ENCODE data around the gene SCARB1.
A peak's percentile ranks its signal among the peaks of the same experiment; 100 is the strongest.

The SCARB1 gene

GRCh38 chr12:124869059-124869665, 5.5 kb upstream of the SCARB1 start:
- Histone ChIP-seq H3K27ac (replicated peaks) (peak overlapping the region; percentile 86), H3K4me3 (replicated peaks; ENCODE audit: insufficient read depth, low read length) (peak overlapping the region; percentile 36)
- TF ChIP-seq, protein P1, sequence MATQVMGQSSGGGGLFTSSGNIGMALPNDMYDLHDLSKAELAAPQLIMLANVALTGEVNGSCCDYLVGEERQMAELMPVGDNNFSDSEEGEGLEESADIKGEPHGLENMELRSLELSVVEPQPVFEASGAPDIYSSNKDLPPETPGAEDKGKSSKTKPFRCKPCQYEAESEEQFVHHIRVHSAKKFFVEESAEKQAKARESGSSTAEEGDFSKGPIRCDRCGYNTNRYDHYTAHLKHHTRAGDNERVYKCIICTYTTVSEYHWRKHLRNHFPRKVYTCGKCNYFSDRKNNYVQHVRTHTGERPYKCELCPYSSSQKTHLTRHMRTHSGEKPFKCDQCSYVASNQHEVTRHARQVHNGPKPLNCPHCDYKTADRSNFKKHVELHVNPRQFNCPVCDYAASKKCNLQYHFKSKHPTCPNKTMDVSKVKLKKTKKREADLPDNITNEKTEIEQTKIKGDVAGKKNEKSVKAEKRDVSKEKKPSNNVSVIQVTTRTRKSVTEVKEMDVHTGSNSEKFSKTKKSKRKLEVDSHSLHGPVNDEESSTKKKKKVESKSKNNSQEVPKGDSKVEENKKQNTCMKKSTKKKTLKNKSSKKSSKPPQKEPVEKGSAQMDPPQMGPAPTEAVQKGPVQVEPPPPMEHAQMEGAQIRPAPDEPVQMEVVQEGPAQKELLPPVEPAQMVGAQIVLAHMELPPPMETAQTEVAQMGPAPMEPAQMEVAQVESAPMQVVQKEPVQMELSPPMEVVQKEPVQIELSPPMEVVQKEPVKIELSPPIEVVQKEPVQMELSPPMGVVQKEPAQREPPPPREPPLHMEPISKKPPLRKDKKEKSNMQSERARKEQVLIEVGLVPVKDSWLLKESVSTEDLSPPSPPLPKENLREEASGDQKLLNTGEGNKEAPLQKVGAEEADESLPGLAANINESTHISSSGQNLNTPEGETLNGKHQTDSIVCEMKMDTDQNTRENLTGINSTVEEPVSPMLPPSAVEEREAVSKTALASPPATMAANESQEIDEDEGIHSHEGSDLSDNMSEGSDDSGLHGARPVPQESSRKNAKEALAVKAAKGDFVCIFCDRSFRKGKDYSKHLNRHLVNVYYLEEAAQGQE (IDR thresholded peaks at IDR 0.05; ENCODE audit: insufficient replicate concordance, low read depth), result peak; percentile 66
- TF ChIP-seq GABPA (IDR thresholded peaks at IDR 0.05; ENCODE audit: low read depth), result no peak
- TF ChIP-seq, protein P2, sequence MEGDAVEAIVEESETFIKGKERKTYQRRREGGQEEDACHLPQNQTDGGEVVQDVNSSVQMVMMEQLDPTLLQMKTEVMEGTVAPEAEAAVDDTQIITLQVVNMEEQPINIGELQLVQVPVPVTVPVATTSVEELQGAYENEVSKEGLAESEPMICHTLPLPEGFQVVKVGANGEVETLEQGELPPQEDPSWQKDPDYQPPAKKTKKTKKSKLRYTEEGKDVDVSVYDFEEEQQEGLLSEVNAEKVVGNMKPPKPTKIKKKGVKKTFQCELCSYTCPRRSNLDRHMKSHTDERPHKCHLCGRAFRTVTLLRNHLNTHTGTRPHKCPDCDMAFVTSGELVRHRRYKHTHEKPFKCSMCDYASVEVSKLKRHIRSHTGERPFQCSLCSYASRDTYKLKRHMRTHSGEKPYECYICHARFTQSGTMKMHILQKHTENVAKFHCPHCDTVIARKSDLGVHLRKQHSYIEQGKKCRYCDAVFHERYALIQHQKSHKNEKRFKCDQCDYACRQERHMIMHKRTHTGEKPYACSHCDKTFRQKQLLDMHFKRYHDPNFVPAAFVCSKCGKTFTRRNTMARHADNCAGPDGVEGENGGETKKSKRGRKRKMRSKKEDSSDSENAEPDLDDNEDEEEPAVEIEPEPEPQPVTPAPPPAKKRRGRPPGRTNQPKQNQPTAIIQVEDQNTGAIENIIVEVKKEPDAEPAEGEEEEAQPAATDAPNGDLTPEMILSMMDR (IDR thresholded peaks at IDR 0.05; ENCODE audit: insufficient read depth, low read length), result no peak
- TF ChIP-seq POLR2AphosphoS5 (IDR thresholded peaks at IDR 0.05; ENCODE audit: low read depth), result peak; percentile 91
- TF ChIP-seq SPI1 (IDR thresholded peaks at IDR 0.05; ENCODE audit: borderline replicate concordance, low read depth), result peak; percentile 69; the same call in 1 of the 2 replicates

GRCh38 chr12:124868252-124869058, 4.8 kb upstream of the SCARB1 start:
- TF ChIP-seq SPI1 (IDR thresholded peaks at IDR 0.05; ENCODE audit: borderline replicate concordance, low read depth) (no peak), POLR2AphosphoS5 (IDR thresholded peaks at IDR 0.05; ENCODE audit: low read depth) (no peak), GABPA (IDR thresholded peaks at IDR 0.05; ENCODE audit: low read depth) (no peak)
- TF ChIP-seq, protein P2 (IDR thresholded peaks at IDR 0.05; ENCODE audit: insufficient read depth, low read length), result no peak
- TF ChIP-seq, protein P1 (IDR thresholded peaks at IDR 0.05; ENCODE audit: insufficient replicate concordance, low read depth), result no peak
- Histone ChIP-seq H3K27me3 (ENCODE audit: insufficient read depth, poor library complexity, severe bottlenecking) (no peaks in the 10 kb centered on the region), H3K4me3 (replicated peaks; ENCODE audit: insufficient read depth, low read length) (peak overlapping the region; percentile 36), H3K27ac (replicated peaks) (peak overlapping the region; percentile 86)
- no peak for DNase-seq (ENCODE audit: low read depth in 1 of 2, low spot score in 1 of 2)

More at GRCh38 chr12:124869059-124869665, 5.5 kb upstream of the SCARB1 start:
- DNase-seq (ENCODE audit: low read depth in 1 of 2, low spot score in 1 of 2), result peak; percentile 76 to 91
- H3K27me3 ChIP-seq (ENCODE audit: insufficient read depth, poor library complexity, severe bottlenecking), result no peaks in the 10 kb centered on the region

- Histone ChIP-seq H3K4me3 (replicated peaks; ENCODE audit: insufficient read depth, low read length) (no peak overlapping the region), H3K27me3 (ENCODE audit: insufficient read depth, poor library complexity, severe bottlenecking) (no peaks in the 10 kb centered on the region), H3K27ac (replicated peaks) (no peak overlapping the region)
- no peak for TF ChIP-seq SPI1 (IDR thresholded peaks at IDR 0.05; ENCODE audit: borderline replicate concordance, low read depth)
- TF ChIP-seq POLR2AphosphoS5 (IDR thresholded peaks at IDR 0.05; ENCODE audit: low read depth), result no peak
- TF ChIP-seq GABPA (IDR thresholded peaks at IDR 0.05; ENCODE audit: low read depth), result no peak
- TF ChIP-seq, protein P2 (IDR thresholded peaks at IDR 0.05; ENCODE audit: insufficient read depth, low read length), result no peak
- TF ChIP-seq, protein P1 (IDR thresholded peaks at IDR 0.05; ENCODE audit: insufficient replicate concordance, low read depth), result no peak
- no peak for DNase-seq (ENCODE audit: low read depth in 1 of 2, low spot score in 1 of 2)
Observed at GRCh38 chr12:124867401-124867930, 3.8 kb upstream of the SCARB1 start.

Data from HL-60 (cell line).